GM19395 (cell line): Measurements from ENCODE around the gene TMPRSS11A.

Source experiments
- ATAC-seq: cut with Tn5 transposase; IDR thresholded peaks from one replicate; pipeline ENCODE4 v1.9.1; 2021; ENCODE audit warnings: mild to moderate bottlenecking, moderate library complexity; ENCODE audit not compliant: unreplicated experiment

Gene TMPRSS11A

GRCh38 chr4:67874986-67875385 is 88.3 kb downstream of the TMPRSS11A start:
- no peak for ATAC-seq

- no peak for ATAC-seq
Observed at GRCh38 chr4:67873116-67873515, 90.2 kb downstream of the TMPRSS11A start.

- ATAC-seq = peak; percentile 93
Observed at GRCh38 chr4:67871867-67872266, 91.4 kb downstream of the TMPRSS11A start.

GRCh38 chr4:67869580-67870190 is 93.6 kb downstream of the TMPRSS11A start:
- no peak for ATAC-seq

GRCh38 chr4:67861513-67861912 is 101.8 kb downstream of the TMPRSS11A start:
- ATAC-seq = no peak
